KMS-11 (cell line): ENCODE results near the gene ZSCAN20.

Source experiments
- H2AFZ ChIP-seq: fragments of 200-600 bp; sonication (generic); 2 replicates; pipeline ENCODE4 v1.6.1; 2016; ENCODE audit warnings: antibody characterized with exemption, mixed run types, low read depth
- H3K27ac ChIP-seq: fragments of 200-600 bp; sonication (generic); 2 replicates; pipeline ENCODE4 v1.6.1; 2016; ENCODE audit warnings: mild to moderate bottlenecking, mixed run types
- H3K27me3 ChIP-seq: fragments of 200-600 bp; sonication (generic); 2 replicates; pipeline ENCODE4 v1.6.1; 2017; ENCODE audit warnings: mild to moderate bottlenecking, low read depth, mixed run types, moderate library complexity; ENCODE audit not compliant: insufficient read depth
- H3K36me3 ChIP-seq: fragments of 200-600 bp; sonication (generic); 2 replicates; pipeline ENCODE4 v1.6.1; 2017; ENCODE audit warnings: mild to moderate bottlenecking, mixed run types; ENCODE audit not compliant: insufficient read depth
- H3K4me1 ChIP-seq: fragments of 200-600 bp; sonication (generic); 2 replicates; pipeline ENCODE4 v1.6.1; 2016; ENCODE audit warnings: mild to moderate bottlenecking, low read depth, mixed run types; ENCODE audit not compliant: poor library complexity, severe bottlenecking
- H3K4me2 ChIP-seq: fragments of 200-600 bp; sonication (generic); 2 replicates; pipeline ENCODE4 v1.7.0; 2016; ENCODE audit warnings: mild to moderate bottlenecking, mixed run types
- H3K4me3 ChIP-seq: fragments of 200-600 bp; sonication (generic); IDR thresholded peaks from 2 replicates; pipeline ENCODE4 v1.6.1; 2017; ENCODE audit warnings: low read depth, low read length, mixed read lengths; ENCODE audit not compliant: insufficient read depth
- H3K79me2 ChIP-seq: fragments of 200-600 bp; sonication (generic); 2 replicates; pipeline ENCODE4 v1.6.1; 2016; ENCODE audit warnings: low read depth, mixed run types; ENCODE audit not compliant: insufficient read depth
- H3K9ac ChIP-seq: fragments of 200-600 bp; sonication (generic); 2 replicates; pipeline ENCODE4 v1.6.1; 2016; ENCODE audit warnings: mild to moderate bottlenecking, mixed run types
- H4K20me1 ChIP-seq: fragments of 200-600 bp; sonication (generic); 2 replicates; pipeline ENCODE4 v1.6.1; 2016; ENCODE audit warnings: mild to moderate bottlenecking, mixed run types; ENCODE audit not compliant: insufficient read depth
- TF ChIP-seq, protein P1 (sequence below): fragments of 200-600 bp; sonication (generic); conservative IDR thresholded peaks from 2 replicates; pipeline ENCODE4 v1.6.1; 2017; ENCODE audit warnings: low read depth, mild to moderate bottlenecking, antibody characterized with exemption, low read length, moderate library complexity, mixed read lengths

The ZSCAN20 gene

GRCh38 chr1:33430692-33431593 lies 41.5 kb upstream of the ZSCAN20 start, which contains the start of gene PHC2:
TSS of gene PHC2 (minus strand) at chr1:33431095. CDS start at chr1:33375539, 55,556 bp downstream.
- peak within 1 kb of the TSS; percentile 65 for H3K4me3 ChIP-seq
- no peaks in the 10 kb centered on the region; the same call in 1 of the 2 replicates for H3K27me3 ChIP-seq
- H2AFZ ChIP-seq = peak within 1 kb of the TSS; percentile 81
- TF ChIP-seq, protein P1, sequence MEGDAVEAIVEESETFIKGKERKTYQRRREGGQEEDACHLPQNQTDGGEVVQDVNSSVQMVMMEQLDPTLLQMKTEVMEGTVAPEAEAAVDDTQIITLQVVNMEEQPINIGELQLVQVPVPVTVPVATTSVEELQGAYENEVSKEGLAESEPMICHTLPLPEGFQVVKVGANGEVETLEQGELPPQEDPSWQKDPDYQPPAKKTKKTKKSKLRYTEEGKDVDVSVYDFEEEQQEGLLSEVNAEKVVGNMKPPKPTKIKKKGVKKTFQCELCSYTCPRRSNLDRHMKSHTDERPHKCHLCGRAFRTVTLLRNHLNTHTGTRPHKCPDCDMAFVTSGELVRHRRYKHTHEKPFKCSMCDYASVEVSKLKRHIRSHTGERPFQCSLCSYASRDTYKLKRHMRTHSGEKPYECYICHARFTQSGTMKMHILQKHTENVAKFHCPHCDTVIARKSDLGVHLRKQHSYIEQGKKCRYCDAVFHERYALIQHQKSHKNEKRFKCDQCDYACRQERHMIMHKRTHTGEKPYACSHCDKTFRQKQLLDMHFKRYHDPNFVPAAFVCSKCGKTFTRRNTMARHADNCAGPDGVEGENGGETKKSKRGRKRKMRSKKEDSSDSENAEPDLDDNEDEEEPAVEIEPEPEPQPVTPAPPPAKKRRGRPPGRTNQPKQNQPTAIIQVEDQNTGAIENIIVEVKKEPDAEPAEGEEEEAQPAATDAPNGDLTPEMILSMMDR = no peak
- no peaks in the 10 kb centered on the region for H3K79me2 ChIP-seq
- H3K27ac ChIP-seq = no peak within 1 kb of the TSS
- H3K36me3 ChIP-seq = no peaks in the 10 kb centered on the region
- H4K20me1 ChIP-seq = no peaks in the 10 kb centered on the region
- H3K4me2 ChIP-seq = peak within 1 kb of the TSS; percentile 83
- peaks cover 20% of the 10 kb centered on the region for H3K4me1 ChIP-seq
- H3K9ac ChIP-seq = peak within 1 kb of the TSS; percentile 28; the same call in 1 of the 2 replicates

DNA sequence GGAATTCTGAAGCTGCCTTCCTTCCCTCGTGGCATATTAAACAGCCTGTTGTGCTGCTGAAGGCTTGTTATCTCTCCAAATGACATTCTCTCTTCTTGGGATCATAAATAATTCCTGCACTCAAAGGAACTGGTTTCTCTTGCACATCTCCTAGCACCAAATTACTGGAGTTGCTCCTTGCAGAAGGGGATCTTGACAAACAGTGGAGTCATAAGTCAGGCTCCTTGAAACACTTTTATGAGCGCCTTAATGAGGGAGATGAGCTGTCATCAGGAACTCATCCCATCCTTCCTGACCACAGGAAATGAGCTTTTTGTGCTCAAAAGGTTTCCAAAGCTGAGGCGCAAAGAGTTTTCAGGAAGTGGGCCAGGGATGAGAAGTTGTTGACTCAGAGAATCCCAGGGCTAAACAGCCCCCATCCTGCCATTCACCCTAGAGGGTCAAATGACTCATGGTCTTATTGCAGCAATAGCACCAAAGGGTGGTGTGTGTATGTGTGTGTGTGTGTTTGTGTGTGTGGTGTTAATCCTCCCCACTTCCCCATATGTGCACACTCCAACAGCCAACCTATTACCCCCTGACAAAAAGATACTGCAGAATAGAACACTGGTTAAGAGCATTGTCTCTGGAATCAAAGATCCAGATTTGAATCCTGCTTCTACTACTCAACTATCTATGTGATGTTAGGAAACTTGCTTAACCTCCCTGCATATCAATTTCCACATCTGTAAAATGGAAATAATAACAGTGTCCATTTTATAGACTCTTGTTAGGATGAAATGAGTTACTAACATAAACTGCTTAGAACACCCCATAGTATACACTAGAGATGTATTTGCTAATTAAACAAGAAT lies 38.7 kb upstream of the ZSCAN20 start:
- H3K79me2 ChIP-seq = no peaks in the 10 kb centered on the region
- H3K4me3 ChIP-seq = no peak overlapping the region
- TF ChIP-seq, protein P1 = no peak
- H3K27me3 ChIP-seq = no peaks in the 10 kb centered on the region; the same call in 1 of the 2 replicates
- H3K4me2 ChIP-seq = no peak overlapping the region
- H3K27ac ChIP-seq = no peak overlapping the region
- H3K36me3 ChIP-seq = no peaks in the 10 kb centered on the region
- H2AFZ ChIP-seq = no peak overlapping the region
- no peak overlapping the region for H3K9ac ChIP-seq
- no peaks in the 10 kb centered on the region for H4K20me1 ChIP-seq
- peaks cover 14% of the 10 kb centered on the region for H3K4me1 ChIP-seq

- H3K4me2 ChIP-seq = no peak overlapping the region
- peaks cover 13% of the 10 kb centered on the region for H3K4me1 ChIP-seq
- no peak overlapping the region for H3K4me3 ChIP-seq
- no peaks in the 10 kb centered on the region; the same call in 1 of the 2 replicates for H3K27me3 ChIP-seq
- H3K9ac ChIP-seq = no peak overlapping the region
- H3K36me3 ChIP-seq = no peaks in the 10 kb centered on the region
- H2AFZ ChIP-seq = no peak overlapping the region
- TF ChIP-seq, protein P1 = no peak
- no peaks in the 10 kb centered on the region for H3K79me2 ChIP-seq
- H4K20me1 ChIP-seq = no peaks in the 10 kb centered on the region
- no peak overlapping the region for H3K27ac ChIP-seq
Measured at GRCh38 chr1:33434363-33434750, 38.1 kb upstream of the ZSCAN20 start.

- H3K9ac ChIP-seq = no peak overlapping the region
- H4K20me1 ChIP-seq = no peaks in the 10 kb centered on the region
- TF ChIP-seq, protein P1 = no peak
- peaks cover 7% of the 10 kb centered on the region for H3K4me1 ChIP-seq
- no peak overlapping the region for H3K4me2 ChIP-seq
- H3K36me3 ChIP-seq = no peaks in the 10 kb centered on the region
- H3K4me3 ChIP-seq = no peak overlapping the region
- no peaks in the 10 kb centered on the region for H3K79me2 ChIP-seq
- no peak overlapping the region for H2AFZ ChIP-seq
- H3K27me3 ChIP-seq = no peaks in the 10 kb centered on the region
- no peak overlapping the region for H3K27ac ChIP-seq
Measured at GRCh38 chr1:33435096-33435820, 37.2 kb upstream of the ZSCAN20 start.
